GM04503 (cell line): ENCODE measurements around the gene TLR4.

ENCODE experiments used
- DNase-seq: peaks from one replicate; pipeline ENCODE4 v3.0.0-alpha.2; 2012; ENCODE audit warnings: low read depth

TLR4 gene

GRCh38 chr9:117715411-117715989 lies 11.3 kb downstream of the TLR4 start:
- no peak for DNase-seq

GRCh38 chr9:117718085-117718484 lies 13.9 kb downstream of the TLR4 start:
- no peak for DNase-seq

GRCh38 chr9:117718701-117719100 lies 14.5 kb downstream of the TLR4 start:
- no peak for DNase-seq

GRCh38 chr9:117719161-117719920 lies 15.1 kb downstream of the TLR4 start:
- DNase-seq = no peak

GRCh38 chr9:117720066-117720465 lies 15.9 kb downstream of the TLR4 start:
- no peak for DNase-seq

- DNase-seq = peak; percentile 89
Observed at GRCh38 chr9:117720555-117720954, 16.4 kb downstream of the TLR4 start.

- no peak for DNase-seq
Observed at GRCh38 chr9:117720987-117721386, 16.8 kb downstream of the TLR4 start.

GRCh38 chr9:117722108-117722761 lies 18.0 kb downstream of the TLR4 start:
- no peak for DNase-seq

GRCh38 chr9:117723986-117724625 lies 19.9 kb downstream of the TLR4 start:
- no peak for DNase-seq

- DNase-seq = peak; percentile 85
Observed at GRCh38 chr9:117725426-117725887, 21.3 kb downstream of the TLR4 start.

- DNase-seq = no peak
Observed at GRCh38 chr9:117729375-117729774, 25.2 kb downstream of the TLR4 start.

- no peak for DNase-seq
Observed at GRCh38 chr9:117732494-117732893, 28.3 kb downstream of the TLR4 start.

- no peak for DNase-seq
Observed at GRCh38 chr9:117733465-117733864, 29.3 kb downstream of the TLR4 start.

- DNase-seq = no peak
Observed at GRCh38 chr9:117734082-117734481, 29.9 kb downstream of the TLR4 start.

GRCh38 chr9:117734523-117735314 lies 30.5 kb downstream of the TLR4 start:
- DNase-seq = peak; percentile 73

GRCh38 chr9:117737721-117738226 lies 33.6 kb downstream of the TLR4 start:
- no peak for DNase-seq

- DNase-seq = no peak
Observed at GRCh38 chr9:117739206-117739605, 35.0 kb downstream of the TLR4 start.

GRCh38 chr9:117739624-117740347 lies 35.6 kb downstream of the TLR4 start:
- DNase-seq = no peak

GRCh38 chr9:117742131-117742530 lies 37.9 kb downstream of the TLR4 start:
- no peak for DNase-seq

GRCh38 chr9:117744369-117744768 lies 40.2 kb downstream of the TLR4 start:
- DNase-seq = no peak

- no peak for DNase-seq
Observed at GRCh38 chr9:117744856-117745389, 40.7 kb downstream of the TLR4 start.
